GM18951 (cell line): ENCODE results near the gene NUDT17.

ENCODE experiments used
- POLR2A ChIP-seq: IDR thresholded peaks from 4 replicates; pipeline ENCODE4 v1.6.1; 2011; ENCODE audit warnings: mild to moderate bottlenecking; ENCODE audit not compliant: insufficient read length, insufficient read depth; ENCODE audit errors: extremely low read depth
- in situ Hi-C: fragments of 300-500 bp; cut with MboI; formaldehyde crosslinking; loops from one replicate; pipeline ENCODE4 v1.12.0; 2022; ENCODE audit warnings: low sequenced_read_pairs, mixed read lengths, inconsistent platforms; ENCODE audit not compliant: unreplicated experiment

The NUDT17 gene

GRCh38 chr1:145863282-145864018, 18.0 kb downstream of the NUDT17 start:
- in situ Hi-C loops = no loop called here
- TF ChIP-seq POLR2A = no peak

- no peak for TF ChIP-seq POLR2A
- in situ Hi-C loops = no loop called here
These were observed 22.8 kb downstream of the NUDT17 start for GRCh38 chr1:145868232-145868631.

- in situ Hi-C loops = no loop called here
- no peak for TF ChIP-seq POLR2A
These were observed 26.8 kb downstream of the NUDT17 start for GRCh38 chr1:145871994-145872924.

- in situ Hi-C loops = no loop called here
- TF ChIP-seq POLR2A = no peak
These were observed 29.2 kb downstream of the NUDT17 start for GRCh38 chr1:145874646-145875045.

DNA sequence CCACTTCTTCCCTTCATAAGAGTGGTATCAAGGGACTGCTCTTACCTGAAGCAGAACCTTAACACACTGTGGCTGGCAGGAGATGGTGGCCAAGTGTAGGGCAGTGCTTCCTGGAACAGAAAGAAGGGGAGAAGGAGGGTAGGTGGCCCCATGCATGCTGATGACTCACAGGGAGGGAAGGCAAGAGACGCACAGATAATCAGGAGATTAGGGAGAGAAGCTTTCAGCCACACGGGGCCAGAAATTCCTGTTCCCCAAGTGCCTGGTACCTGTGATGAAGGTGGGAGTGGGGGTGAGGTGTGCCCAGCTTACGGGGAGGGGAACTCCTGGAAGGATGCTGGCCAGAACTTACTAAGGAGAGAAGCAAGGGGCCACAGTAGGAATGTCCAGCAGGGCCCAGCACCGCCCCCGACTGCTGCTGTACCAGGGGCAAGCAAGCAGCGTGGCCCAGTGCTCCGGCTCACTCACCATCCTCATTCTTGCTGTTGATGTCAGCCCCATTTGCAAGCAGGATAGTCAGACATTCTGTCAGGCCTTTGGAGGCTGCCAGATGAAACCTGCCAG, 32.6 kb downstream of the NUDT17 start:
- in situ Hi-C loops = no loop called here
- no peak for TF ChIP-seq POLR2A

DNA sequence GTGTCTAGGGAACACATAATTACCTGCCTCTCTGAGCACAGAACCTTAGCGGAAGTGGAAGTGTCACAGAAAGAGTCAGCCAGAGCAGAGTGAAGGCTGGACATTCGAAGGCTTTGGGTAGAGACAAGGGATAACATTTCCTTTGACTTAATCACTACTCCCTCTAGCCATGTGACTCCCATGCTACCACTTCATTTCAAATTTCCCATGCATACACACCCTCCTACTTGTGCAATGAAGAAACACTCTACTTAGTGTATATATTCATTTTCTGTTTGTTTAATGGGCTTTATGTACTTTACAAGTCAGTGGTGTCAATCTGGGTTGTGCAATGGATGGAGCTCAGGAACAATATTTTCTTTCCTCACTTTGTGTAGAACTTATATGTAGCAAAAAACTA, 33.3 kb downstream of the NUDT17 start:
- no peak for TF ChIP-seq POLR2A
- in situ Hi-C loops = no loop called here

GRCh38 chr1:145879775-145880174, 34.3 kb downstream of the NUDT17 start:
- TF ChIP-seq POLR2A = no peak
- in situ Hi-C loops = no loop called here

- no peak for TF ChIP-seq POLR2A
- in situ Hi-C loops = no loop called here
These were observed 39.2 kb downstream of the NUDT17 start for GRCh38 chr1:145884675-145885074.

- in situ Hi-C loops = no loop called here
These were observed 40.4 kb downstream of the NUDT17 start, which contains the start of gene ANKRD35 for GRCh38 chr1:145885738-145886287. TSS of gene ANKRD35 (minus strand) at chr1:145885866. CDS start at chr1:145885758, 108 bp downstream.

DNA sequence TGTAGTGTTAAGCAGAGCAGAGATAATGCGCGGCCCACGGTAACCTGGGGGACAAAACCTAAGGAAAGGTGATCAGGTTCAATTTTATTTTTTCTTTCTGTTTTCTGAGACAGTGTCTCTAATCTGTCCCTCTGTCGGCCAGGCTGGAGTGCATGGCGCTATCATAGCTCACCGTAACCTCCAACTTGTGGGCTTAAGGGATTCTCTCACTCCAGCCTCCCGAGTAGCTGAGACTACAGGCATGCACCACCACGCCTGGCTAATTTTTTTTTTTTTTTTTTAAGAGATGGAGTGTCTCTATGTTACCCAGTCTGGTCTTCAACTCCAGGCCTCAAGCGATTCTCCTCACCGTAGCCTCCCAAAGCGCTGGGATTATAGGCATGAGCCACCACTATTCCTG, 41.0 kb downstream of the NUDT17 start:
- in situ Hi-C loops = no loop called here
- no peak for TF ChIP-seq POLR2A

More at GRCh38 chr1:145885738-145886287, 40.4 kb downstream of the NUDT17 start, which contains the start of gene ANKRD35:
- TF ChIP-seq POLR2A = no peak

DNA sequence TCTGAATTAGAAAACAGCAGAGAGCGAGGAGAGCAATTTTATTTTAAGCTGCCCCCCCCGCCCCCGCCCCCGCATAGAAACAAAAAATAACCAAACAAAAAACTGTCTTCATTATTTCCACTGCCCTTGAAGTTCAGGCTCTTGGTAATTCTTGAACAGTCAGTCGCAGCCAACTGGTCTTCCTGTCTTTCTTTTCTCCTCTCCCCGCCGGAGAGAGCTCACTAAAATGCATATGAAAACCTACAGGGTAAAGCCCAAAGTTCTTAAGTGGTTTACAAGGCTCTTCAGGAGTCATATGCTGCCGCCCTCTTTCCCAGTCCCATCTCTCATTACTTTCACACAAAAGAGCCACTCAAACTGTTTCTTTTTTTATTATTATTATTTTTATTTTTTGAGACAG, 41.4 kb downstream of the NUDT17 start:
- in situ Hi-C loops = no loop called here
- no peak for TF ChIP-seq POLR2A

DNA sequence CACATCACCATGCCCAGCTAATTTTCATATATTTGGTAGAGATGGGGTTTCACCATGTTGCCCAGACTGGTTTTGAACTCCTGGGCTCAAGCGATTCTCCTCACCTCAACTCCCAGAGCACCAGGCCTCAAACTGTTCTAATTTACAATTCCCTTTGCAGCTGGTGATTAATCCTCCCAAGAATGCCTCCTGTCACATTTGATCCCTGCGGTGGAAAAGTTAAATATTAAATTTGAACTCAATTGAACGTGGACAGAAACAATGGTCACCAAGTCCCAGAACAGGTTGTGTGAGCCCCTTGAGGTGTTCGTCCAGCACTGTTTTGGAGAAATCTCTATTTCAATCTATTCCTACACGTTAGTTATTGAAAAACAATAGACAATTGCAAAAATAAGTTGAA, 42.2 kb downstream of the NUDT17 start:
- TF ChIP-seq POLR2A = no peak
- in situ Hi-C loops = no loop called here

DNA sequence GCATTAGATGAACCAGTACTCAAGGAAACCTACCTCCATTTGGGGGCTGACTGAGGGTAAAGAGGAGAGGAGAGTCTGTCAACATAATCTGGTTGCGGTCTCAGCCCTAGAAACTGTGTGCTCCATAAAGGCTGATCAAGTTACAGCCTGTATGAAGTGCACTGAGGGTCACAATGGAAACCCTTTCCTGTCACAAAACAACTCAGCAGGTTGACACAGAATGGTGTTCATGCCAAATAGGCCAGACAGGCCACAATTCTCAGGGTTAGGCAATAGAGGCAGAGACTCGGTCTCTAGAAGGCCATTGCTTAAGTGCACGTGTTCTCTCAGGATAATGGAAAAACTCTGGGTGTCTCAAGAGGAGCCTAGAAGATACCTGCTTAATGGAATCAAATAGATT, 44.3 kb downstream of the NUDT17 start:
- in situ Hi-C loops = no loop called here
- no peak for TF ChIP-seq POLR2A

GRCh38 chr1:145891143-145891542, 45.7 kb downstream of the NUDT17 start:
- in situ Hi-C loops = no loop called here
- no peak for TF ChIP-seq POLR2A
